ENCODE measurements around the gene ZNF658. TPM values are rescaled to one million over a fixed set of nuclear protein-coding genes. Genes with fewer than 3 reads are reported as not detected.
"Not testable (repeated sequence)": the region's sequence is repeated elsewhere in the genome, so short reads cannot be mapped to it uniquely, and the experiment has no call there.

The ZNF658 gene
- total RNA-seq: 1 to 10 TPM; 4.8 to 8.2 (median 7.0) TPM

DNA sequence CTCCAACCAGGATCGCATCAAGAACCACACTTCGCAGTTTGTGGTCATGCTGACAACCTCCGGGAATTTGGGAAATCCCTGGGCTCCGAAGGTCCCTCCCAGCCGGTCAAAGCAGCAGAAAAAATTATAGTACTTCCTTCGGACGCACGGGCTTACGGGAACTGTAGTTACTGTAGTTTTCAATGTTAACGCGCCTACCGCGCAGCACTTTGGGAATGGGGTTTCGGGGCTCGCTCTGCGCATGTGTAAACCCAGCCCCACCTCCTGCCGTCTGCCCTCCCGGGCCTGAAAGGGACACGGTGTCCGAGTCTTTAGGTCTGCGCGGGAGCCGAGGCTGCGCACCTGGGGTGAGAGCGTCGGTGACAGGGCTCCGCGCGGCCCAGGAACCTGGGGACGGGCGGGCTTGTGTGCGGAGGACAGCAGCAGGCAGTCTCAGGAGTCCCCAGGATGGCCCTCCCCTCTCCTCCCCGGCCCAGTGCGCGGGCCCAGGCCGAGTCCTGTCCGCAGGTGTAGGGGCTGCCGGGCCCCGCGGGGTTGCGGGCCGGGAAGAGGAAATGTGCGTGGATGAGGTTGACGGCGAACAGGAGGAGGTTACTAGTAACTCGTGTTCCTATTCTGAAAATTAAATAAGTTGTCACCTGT is at the start of gene ZNF658:
Gene ZNF658 (plus strand): TSS at position 236 of the 642 bp plus-strand sequence. CDS start 2,837 bp downstream, outside the sequence.
- H3K36me3 ChIP-seq, H3K4me1 ChIP-seq, H3K9me3 ChIP-seq, H3K27me3 ChIP-seq: not testable (repeated sequence)
- peak; percentile 98 for ATAC-seq
- 0% methylated on average over 4 of the region's 46 CpGs; no CpG with 5 or more reads in 1 of the 2 donors for WGBS, 2 donors (ENCODE audit: low coverage in 1 of 2)
- peak in 1 of 2 donors; percentile 19 for TF ChIP-seq POLR2A (IDR thresholded peaks at IDR 0.05)
- peak; percentile 42 for TF ChIP-seq POLR2AphosphoS5 (IDR thresholded peaks at IDR 0.05)
- Histone ChIP-seq H3K4me3 (peak within 1 kb of the TSS; percentile 56 to 88), H3K27ac (peak within 1 kb of the TSS; percentile 66 to 80 (median 74))

DNA sequence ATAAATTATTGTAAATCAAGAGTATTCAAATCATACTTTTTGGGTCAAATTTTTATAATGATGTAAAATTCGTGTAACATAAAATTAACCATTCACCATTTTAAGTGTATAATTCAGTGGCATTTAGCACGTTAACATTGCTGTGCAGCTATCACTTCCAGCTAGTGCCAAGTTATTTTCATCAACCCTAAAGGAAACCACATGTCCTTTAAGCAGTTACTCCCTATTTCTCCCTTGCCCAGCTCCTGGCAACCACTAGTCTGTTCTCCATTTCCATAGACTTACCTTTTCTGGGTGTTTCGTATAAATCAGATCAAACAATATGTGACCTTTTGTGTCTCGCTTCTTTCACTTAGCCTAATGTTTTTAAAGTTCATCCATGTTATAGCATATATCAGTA is 38.8 kb upstream of the ZNF658 start:
- not testable (repeated sequence) for H3K27ac ChIP-seq, H3K4me1 ChIP-seq, H3K36me3 ChIP-seq, H3K4me3 ChIP-seq, H3K9me3 ChIP-seq, H3K27me3 ChIP-seq, ATAC-seq
- WGBS, 2 donors (ENCODE audit: low coverage in 1 of 2): no CpG with 5 or more reads among the region's 4 CpGs

DNA sequence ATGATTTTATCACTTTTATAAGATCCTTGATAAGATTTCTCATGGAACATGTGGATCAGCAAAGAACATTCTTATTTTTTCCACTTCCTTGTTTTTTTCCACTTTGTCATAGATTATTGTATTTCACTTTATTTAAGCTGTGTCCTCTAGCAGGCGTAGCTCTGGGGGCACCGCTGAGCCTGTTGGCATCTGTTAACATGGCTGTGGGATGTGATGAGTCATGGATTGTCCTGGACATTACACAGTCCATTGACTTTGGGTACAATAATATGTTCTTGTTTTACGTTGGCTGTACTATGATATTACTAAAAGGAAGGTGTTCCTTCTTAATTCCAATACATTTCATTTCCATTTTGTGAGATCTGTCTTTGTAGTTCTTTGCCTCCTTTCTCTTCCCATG is 31.9 kb upstream of the ZNF658 start:
- ATAC-seq: not testable (repeated sequence)

DNA sequence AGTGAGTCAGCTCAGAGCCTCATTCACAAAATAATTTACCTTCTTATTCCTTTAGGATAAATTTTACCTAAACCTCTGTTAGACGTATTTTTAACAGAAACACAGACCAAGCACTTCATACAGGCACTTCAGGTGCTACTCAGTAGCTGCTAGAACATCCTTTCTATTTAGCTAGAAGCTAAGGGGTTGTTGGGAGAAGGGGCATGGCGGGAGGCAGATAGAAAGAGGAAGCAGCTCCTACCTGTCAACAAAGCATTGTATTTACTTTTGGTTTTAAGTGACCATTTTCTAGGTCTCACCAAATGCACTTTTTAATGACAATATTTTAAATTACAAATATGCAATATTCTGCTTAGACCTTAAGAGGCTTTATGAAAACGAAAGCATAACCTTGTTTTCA is 19.9 kb upstream of the ZNF658 start:
- not testable (repeated sequence) for H3K4me1 ChIP-seq, H3K4me3 ChIP-seq, H3K27ac ChIP-seq, H3K9me3 ChIP-seq, H3K27me3 ChIP-seq, ATAC-seq, H3K36me3 ChIP-seq
- 100% methylated on average over 1 of the region's 3 CpGs; no CpG with 5 or more reads in 1 of the 2 donors for WGBS, 2 donors (ENCODE audit: low coverage in 1 of 2)

More for the DNA sequence above, 31.9 kb upstream of the ZNF658 start:
- not testable (repeated sequence) for H3K27me3 ChIP-seq, H3K4me1 ChIP-seq, H3K36me3 ChIP-seq, H3K9me3 ChIP-seq, H3K4me3 ChIP-seq, H3K27ac ChIP-seq
- no CpG with 5 or more reads among the region's 3 CpGs for WGBS, 2 donors (ENCODE audit: low coverage in 1 of 2)

DNA sequence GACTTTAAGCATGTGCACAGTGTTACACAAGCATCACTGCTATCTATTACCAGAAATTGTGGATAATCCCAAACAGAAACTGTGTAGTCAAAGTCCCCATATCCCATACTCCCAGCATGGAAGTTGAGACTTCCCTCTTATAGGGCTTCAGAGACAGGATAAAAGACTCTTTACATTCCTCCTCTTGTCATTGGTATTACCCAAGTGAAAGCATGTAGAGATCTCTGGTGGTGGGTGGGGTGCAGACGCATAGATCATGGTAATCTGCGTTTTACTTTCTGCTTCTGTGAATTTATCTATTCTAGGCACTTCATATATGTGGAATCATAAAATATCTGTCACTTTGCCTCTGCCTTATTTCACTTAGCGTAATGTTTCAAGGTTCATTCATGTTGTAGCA is 18.7 kb upstream of the ZNF658 start:
- not testable (repeated sequence) for H3K4me3 ChIP-seq, H3K27me3 ChIP-seq, H3K4me1 ChIP-seq, ATAC-seq, H3K9me3 ChIP-seq, H3K27ac ChIP-seq, H3K36me3 ChIP-seq
- 85% methylated on average over 2 of the region's 3 CpGs; no CpG with 5 or more reads in 1 of the 2 donors for WGBS, 2 donors (ENCODE audit: low coverage in 1 of 2)

DNA sequence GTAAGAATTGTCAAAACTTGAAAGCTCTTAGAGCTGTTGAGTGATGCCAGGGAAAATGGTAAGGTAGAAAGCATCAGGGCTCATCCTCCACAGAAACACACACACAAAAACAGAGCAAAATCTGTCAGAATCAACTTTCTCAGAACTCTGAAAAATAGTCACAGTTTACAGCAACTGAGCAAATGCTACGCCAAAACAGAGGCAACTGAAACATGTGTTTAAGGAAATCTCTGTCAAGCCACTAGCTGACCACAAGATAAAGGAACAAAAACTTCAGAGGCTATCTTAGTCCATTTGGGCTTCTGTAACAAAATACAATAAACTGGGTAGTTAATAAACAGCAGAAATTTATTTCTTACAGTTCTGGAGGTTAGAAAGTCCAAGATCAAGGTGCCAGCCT is 10.2 kb upstream of the ZNF658 start:
- H3K36me3 ChIP-seq, H3K4me1 ChIP-seq, H3K4me3 ChIP-seq, H3K9me3 ChIP-seq, H3K27ac ChIP-seq, H3K27me3 ChIP-seq, ATAC-seq: not testable (repeated sequence)
- no CpG with 5 or more reads among the region's 1 CpG for WGBS, 2 donors (ENCODE audit: low coverage in 1 of 2)

DNA sequence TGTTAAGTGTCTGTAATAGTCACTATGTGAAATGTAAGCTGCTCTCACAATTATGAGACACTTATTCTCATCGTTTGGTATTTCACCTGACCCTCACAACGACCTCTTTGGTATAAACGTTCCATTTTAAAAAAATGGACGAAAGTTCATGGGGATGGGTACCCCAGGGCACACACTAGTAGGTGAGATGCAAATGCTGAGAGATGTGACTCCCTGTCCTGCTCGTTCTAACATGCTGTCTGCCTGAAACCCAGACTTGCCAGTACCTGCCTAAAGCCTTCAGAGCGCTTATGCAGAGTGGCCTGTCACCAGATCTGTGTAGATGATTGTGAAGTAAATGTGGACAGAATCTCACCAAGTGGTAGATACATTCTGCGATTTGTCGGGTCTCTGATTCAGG is 616 bp downstream of the ZNF658 start:
- H3K36me3 ChIP-seq, H3K4me1 ChIP-seq, ATAC-seq, H3K9me3 ChIP-seq, H3K27me3 ChIP-seq: not testable (repeated sequence)
- Histone ChIP-seq H3K27ac (peak overlapping the region; percentile 66 to 80 (median 74)), H3K4me3 (peak overlapping the region; percentile 56 to 88)
- 0 to 19% methylated on average over 3 to 4 of the region's 8 CpGs for WGBS, 2 donors (ENCODE audit: low coverage in 1 of 2)

DNA sequence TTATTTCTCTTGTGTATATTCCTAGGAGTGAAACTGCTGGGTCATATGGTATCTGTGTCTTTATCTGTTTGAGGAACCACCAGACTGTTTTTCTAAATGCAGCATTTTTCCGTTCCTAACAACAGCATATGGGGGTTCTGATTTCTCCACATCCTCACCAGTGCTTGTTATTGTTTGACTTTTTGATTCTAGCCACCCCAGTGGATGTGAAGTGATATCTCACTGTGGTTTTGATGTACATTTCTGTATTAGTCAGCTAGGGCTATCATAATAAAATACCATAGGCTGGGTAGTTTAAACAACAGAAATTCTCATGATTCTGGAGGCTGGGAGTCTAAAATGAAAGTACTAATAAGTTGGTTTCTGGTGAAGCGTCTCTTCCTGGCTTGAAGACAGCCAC is 9.0 kb downstream of the ZNF658 start:
- not testable (repeated sequence) for ATAC-seq, H3K4me1 ChIP-seq, H3K27ac ChIP-seq, H3K4me3 ChIP-seq, H3K9me3 ChIP-seq, H3K27me3 ChIP-seq
- WGBS, 2 donors (ENCODE audit: low coverage in 1 of 2): 100% methylated on average over 1 of the region's 2 CpGs; no CpG with 5 or more reads in 1 of the 2 donors
- peaks cover 0 to 34% of the 10 kb centered on the region in 2 donors for H3K36me3 ChIP-seq

DNA sequence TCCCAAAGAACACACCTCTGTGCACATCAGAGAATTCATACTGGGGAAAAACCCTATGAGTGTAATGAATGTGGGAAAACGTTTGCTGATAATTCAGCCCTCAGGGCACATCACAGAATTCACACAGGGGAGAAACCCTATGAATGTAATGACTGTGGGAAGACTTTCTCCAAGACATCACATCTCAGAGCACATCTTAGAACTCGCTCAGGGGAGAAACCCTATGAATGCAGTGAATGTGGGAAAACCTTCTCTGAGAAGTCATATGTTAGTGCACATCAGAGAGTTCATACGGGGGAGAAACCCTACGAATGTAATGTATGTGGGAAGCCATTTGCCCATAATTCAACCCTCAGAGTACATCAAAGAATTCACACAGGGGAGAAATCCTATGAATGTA is 19.5 kb downstream of the ZNF658 start:
- H3K27me3 ChIP-seq, ATAC-seq, H3K4me3 ChIP-seq, H3K4me1 ChIP-seq, H3K27ac ChIP-seq: not testable (repeated sequence)
- Histone ChIP-seq H3K9me3 (peaks cover 0 to 34% (median 0%) of the 10 kb centered on the region in 3 donors), H3K36me3 (peaks cover 0 to 14% of the 10 kb centered on the region in 2 donors)
- WGBS, 2 donors (ENCODE audit: low coverage in 1 of 2): 93 to 100% methylated on average over 1 to 3 of the region's 4 CpGs

DNA sequence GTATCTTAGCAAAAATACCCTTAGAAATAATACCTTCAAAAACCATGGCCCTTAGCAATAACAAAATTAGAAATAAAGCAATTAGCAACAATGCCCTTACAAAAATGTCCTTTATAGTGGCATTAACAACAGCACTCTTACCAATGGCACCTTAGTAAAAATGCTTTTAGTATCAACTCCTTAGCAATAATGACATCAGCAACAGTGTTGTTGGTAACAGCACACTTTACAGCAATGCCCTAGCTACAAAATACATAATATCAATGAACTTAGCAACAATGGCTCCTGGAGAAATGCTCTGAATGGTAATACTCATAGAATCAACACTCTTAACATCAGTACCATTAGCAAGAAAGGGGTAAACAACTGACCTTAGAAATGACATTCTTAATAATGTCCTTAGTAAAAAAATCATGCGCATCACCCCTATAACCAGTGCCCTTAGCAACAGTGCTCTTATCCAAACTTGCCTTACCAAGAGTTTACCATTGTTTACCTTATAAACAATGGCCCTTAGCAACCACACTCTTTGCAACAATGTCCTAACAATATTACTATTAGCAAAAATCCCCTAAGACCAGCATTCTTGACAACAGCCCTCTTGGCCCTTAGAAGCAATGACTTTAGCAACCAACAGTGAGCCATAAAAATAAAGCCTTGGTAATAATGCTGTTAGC is 35.8 kb downstream of the ZNF658 start:
- not testable (repeated sequence) for H3K9me3 ChIP-seq, H3K4me1 ChIP-seq, H3K36me3 ChIP-seq, H3K4me3 ChIP-seq, H3K27me3 ChIP-seq, ATAC-seq, H3K27ac ChIP-seq
- no CpG with 5 or more reads among the region's 1 CpG for WGBS, 2 donors (ENCODE audit: low coverage in 1 of 2)

DNA sequence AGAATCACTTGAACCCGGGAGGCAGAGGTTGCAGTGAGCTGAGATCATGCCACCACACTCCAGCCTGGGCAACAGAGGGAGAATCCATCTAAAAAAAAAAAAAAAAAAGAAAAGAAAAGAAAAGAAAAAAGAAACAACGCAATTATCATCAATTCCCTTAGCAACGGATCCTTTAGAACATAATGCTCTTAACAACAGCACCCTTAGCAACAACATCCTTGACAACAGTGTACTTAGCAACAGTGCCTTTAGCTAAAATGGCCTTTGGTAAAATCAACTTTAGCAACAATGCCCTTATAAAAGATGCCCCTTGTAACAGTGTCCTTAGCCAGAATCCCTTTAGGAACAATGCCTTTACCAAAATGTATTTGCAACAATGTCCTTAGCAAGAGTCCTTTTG is 37.1 kb downstream of the ZNF658 start:
- H3K4me3 ChIP-seq, H3K36me3 ChIP-seq, H3K4me1 ChIP-seq, H3K27ac ChIP-seq, ATAC-seq, H3K27me3 ChIP-seq, H3K9me3 ChIP-seq: not testable (repeated sequence)
- WGBS, 2 donors (ENCODE audit: low coverage in 1 of 2): no CpG with 5 or more reads among the region's 3 CpGs

DNA sequence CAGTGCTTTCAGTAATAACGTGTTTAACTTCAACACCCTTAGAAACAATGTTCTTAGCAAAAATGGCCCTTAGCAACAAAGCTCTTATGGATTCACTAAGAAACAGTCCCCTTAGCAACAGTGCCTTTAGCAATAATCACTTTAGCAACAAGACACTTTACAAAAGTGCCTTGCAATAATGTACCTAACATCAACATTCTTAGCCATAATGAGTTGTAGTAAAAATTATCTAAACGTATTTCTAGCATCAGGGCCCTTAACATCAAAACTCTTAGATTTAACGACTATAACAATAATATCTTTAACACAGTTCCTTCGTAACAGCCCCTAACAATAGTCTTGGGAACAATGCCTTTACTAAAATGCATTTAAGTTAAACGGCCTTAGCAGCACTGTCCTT is 37.8 kb downstream of the ZNF658 start:
- H3K4me3 ChIP-seq, H3K9me3 ChIP-seq, H3K36me3 ChIP-seq, H3K4me1 ChIP-seq, H3K27me3 ChIP-seq, H3K27ac ChIP-seq, ATAC-seq: not testable (repeated sequence)
- WGBS, 2 donors (ENCODE audit: low coverage in 1 of 2): 36 to 61% methylated on average over 4 of the region's 5 CpGs

DNA sequence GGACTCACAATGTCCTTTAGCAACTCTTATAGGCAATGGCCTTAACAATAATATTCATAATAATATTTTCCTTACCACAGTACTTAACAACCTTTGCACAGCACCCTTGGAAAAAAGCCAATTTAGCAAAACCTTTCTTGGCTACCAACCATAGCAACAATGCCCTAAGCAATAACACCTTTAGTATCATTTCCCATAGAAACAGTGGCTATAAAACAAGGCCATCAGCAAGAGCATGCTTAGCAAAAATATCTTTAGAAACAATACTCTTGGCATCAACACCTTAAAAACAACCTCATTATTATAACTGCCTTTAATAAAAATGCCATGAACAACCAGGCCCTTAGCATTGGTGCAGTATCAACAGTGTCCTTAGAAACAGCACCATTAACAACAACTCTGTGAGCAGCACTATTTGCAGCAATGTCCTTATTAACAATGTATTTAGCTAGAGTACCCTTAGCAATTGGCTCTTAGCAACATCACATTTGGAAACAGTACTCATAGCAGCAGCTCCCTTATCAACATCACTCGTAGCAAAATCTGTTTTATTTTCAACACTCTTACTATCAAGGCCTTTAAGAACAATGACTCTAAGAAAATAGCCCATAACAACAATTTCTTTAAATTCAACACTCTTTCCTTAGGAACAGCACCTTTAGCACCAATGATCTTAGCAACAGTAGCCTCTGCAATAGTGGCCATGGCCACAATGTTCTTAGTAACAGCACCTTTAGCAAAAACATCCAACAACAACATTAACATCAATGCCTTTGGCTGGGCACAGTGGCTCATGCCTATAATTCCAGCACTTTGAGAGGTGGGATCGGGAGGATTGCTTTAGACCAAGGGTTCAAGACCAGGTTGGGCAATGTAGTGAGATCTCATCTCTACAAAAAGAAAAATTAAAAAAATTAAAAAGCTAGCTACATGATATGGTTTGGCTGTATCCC is 39.6 kb downstream of the ZNF658 start:
- not testable (repeated sequence) for H3K27me3 ChIP-seq, H3K9me3 ChIP-seq, H3K4me3 ChIP-seq, H3K27ac ChIP-seq, H3K36me3 ChIP-seq, ATAC-seq, H3K4me1 ChIP-seq
- 14 to 20% methylated on average over 1 of the region's 2 CpGs for WGBS, 2 donors (ENCODE audit: low coverage in 1 of 2)

Data from gastroesophageal sphincter (tissue), 4 donors.